Left cardiac atrium (tissue), 4 donors: ENCODE data around the gene CEP128. TPM values are rescaled to one million over a fixed set of nuclear protein-coding genes. Genes with fewer than 3 reads are reported as not detected.
"Not testable (repeated sequence)": the region's sequence is repeated elsewhere in the genome, so short reads cannot be mapped to it uniquely, and the experiment has no call there.

Source experiments
- ATAC-seq, 2 donors: fragments of 200-7000 bp; cut with Tn5 transposase; one replicate each; pipeline ENCODE4 v1.9.1; 2020; ENCODE audit warnings: mild to moderate bottlenecking in 2 of 2, moderate library complexity in 2 of 2
- DNase-seq: peaks from one replicate; pipeline ENCODE4 v3.0.0-alpha.2; 2020
- intact Hi-C, 2 donors: fragments of 100-400 bp; cut with DNase I; formaldehyde crosslinking; loops; one replicate each; pipeline versions ENCODE4 v1.14.1 to v1.15.1; 2022 to 2023
- total RNA-seq, 2 donors: library from RNA; stranded (reverse); fragmentation: NEBNext Ultra II Directional; extraction: Animal tissue kit (Norgen Biotek cat#: 25700); gene quantifications; one replicate each; pipeline ENCODE4 v1.2.1, GENCODE V29; 2021
- donor health status: DM: no; HTN: yes; CAD: no.
- donor health status: DM: no; HTN: yes; CAD: no; lungs with severe emphysema.
- donor health status: DM: yes; HTN: yes; CAD: no.
- donor health status: Dilated cardiomyopathy.

The CEP128 gene
- total RNA-seq, 2 donors from 2014 or later, result 4.0 to 5.2 TPM

DNA sequence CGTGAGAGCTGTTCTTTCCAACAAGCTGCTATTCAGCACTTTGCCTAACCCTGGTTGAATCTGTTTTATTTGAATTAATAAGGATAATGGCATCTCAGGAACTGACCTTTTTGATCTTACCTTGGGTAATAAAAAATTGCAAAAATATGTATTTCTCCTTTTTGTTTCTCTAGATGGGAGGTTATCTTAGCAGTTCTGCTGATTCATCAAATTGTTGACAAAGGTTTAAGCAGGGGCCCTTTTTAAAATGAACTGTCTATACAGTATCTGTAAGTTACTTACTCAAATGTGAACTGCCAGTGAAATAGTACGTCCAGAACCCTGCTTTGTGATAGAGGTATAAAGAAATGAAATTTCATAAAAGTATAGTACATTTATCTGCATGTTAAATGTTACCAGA lies 14.6 kb upstream of the CEP128 start:
- intact Hi-C loops, result loop anchor here in 1 of 2 donors (10.0 kb wide), 1 partner anchor 489 kb away; no protein-coding TSS in a partner anchor
- no peak for DNase-seq
- ATAC-seq, result no peak

DNA sequence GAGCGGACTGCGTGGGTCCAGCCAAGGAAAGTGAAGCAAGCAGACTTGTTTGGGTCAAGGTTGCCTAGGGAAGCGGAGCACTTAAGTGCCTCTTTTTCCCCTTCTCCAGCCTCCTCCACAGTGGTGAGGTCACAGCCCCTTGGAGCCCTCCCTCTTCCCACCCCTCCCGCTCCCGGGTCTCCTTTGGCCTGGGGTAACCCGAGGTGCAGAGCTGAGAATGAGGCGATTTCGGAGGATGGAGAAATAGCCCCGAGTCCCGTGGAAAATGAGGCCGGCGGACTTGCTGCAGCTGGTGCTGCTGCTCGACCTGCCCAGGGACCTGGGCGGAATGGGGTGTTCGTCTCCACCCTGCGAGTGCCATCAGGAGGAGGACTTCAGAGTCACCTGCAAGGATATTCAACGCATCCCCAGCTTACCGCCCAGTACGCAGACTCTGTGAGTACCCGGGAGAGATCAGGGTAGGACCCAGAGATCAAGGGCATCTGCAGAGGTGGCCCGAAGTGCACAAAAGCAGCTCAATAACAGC lies 13.9 kb upstream of the CEP128 start, which contains the start of gene TSHR:
TSS of gene TSHR (plus strand) at position 206 of the 526 bp plus-strand sequence. CDS start at position 266, 60 bp downstream.
- intact Hi-C loops, result loop anchor here in 1 of 2 donors (10.0 kb wide), 1 partner anchor 489 kb away; no protein-coding TSS in a partner anchor
- ATAC-seq, result peak; percentile 20 to 48
- DNase-seq, result no peak

GRCh38 chr14:80954687-80955299 lies 13.3 kb upstream of the CEP128 start:
- DNase-seq, result peak; percentile 79
- ATAC-seq, result peak; percentile 94 to 96
- intact Hi-C loops, result loop anchor here in 1 of 2 donors (1.0 to 10.0 kb wide), 2 partner anchors 33 to 490 kb away; no protein-coding TSS in a partner anchor

DNA sequence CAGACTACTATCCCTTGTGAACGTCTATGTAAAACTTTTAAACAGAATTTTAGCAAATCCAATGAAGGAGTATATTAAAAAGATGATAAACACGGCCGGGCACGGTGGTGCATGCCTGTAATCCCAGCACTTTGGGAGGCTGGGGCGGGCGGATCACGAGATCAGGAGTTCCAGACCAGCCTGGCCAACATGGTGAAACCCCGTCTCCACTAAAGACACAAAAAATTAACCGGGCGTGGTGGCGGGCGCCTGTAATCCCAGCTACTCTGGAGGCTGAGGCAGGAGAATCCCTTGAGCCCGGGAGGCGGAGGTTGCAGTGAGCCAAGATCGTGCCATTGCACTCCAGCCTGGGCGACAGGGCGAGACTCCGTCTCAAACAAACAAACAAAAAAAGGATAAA lies 11.7 kb upstream of the CEP128 start:
- not testable (repeated sequence) for DNase-seq, ATAC-seq
- intact Hi-C loops, result loop anchor here in 1 of 2 donors (10.0 kb wide), 1 partner anchor 492 kb away; no protein-coding TSS in a partner anchor

DNA sequence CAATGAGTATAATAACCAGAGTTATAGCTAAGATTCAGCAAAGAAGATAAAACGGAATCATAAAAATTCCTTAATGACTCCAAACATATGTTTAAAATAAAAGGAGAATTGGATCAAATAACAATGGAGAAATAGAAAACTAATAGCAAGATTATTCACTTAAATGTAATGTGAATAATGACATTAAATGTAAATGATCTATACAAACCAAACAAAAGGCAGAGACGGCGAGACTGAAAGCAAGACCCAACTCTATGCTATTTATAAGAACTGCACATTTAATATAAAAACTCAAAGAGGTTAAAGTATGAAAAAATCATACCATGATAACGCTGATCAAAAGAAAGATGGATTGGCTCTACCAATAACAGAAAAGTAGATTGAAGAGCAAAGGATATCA lies 10.0 kb upstream of the CEP128 start:
- intact Hi-C loops, result loop anchor here in 1 of 2 donors (10.0 kb wide), 1 partner anchor 493 kb away; no protein-coding TSS in a partner anchor
- ATAC-seq, result no peak
- no peak for DNase-seq

DNA sequence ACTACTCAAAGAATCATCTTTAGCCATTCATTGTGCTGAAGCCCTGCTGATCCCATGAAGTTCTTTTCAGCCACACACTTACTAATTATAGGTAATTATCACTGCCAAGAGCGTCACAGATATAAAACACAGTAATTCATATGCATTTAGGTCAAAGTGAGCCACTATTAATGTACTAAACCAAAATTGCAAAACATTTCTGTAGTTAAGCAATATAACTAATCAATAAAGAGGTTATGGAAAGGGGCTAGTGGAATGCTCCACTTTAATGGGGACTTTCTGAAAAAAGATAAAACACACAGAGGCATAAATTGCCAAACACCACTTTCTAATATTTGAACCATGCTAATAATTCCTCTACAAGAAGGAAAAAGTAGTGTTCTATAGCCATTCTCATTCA lies 6.8 kb upstream of the CEP128 start:
- intact Hi-C loops, result no loop called here
- no peak for ATAC-seq
- DNase-seq, result no peak

DNA sequence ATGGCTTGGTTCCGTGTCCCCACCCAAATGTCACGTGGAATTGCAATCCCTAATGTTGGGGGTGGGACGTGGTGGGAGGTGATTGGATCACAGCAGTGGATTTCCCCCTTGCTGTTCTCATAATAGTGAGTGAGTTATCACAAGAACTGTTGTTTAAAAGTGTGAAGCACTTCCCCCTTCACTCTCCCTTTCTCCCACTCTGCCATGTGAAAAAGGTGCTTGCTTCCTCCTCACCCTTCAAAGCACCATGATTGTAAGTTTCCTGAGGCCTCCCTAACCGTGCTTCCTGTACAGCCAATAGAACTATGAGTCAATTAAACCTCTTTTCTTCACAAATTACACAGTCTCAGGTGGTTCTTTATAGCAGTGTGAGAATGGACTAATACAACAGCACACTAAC lies 5.3 kb upstream of the CEP128 start:
- DNase-seq, result no peak
- ATAC-seq, result no peak
- intact Hi-C loops, result no loop called here

GRCh38 chr14:80946187-80946586 lies 4.6 kb upstream of the CEP128 start:
- ATAC-seq, result no peak
- DNase-seq, result no peak
- intact Hi-C loops, result no loop called here

DNA sequence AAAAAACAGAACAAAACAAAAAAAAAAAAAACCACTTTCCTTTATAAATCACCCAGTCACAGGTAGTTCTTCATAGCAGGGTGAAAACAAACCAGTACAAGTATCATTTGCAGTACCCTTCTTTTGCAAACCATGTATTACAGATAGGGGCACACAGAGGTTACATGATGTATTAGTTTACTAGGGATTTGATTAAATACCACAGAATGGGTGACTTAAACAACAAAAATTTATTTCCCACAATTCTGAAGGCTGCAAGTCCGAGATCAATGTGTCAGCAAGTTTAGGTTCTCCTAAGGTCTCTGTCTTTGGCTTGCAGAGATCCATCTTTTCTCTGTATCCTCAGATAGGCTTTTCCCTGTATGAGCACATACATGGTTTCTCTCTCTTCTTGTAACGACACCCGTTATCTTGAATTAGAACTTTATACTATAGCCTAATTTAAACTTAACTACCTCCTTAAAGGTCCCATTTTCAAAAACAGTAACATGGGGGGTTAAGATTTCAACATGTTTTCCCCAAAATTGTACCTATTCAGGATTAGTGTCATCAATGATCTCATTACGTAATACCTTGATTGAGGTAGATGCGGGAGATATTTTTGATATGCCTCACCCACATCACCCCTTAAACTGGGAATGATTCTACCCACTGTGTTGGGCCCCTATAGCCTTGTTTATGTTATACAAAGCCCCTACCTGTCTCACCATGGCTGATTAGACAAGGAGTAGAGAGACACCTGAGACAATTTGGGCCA lies 3.5 kb upstream of the CEP128 start:
- DNase-seq (no peak), ATAC-seq (no peak)
- intact Hi-C loops, result loop anchor here in 1 of 2 donors (5.0 kb wide), 1 partner anchor 222 kb away; no protein-coding TSS in a partner anchor

- intact Hi-C loops, result loop anchor here in 1 of 2 donors (5.0 kb wide), 1 partner anchor 225 kb away; no protein-coding TSS in a partner anchor
- DNase-seq (no peak), ATAC-seq (peak in 1 of 2 donors; percentile 8)
Observed at GRCh38 chr14:80942191-80942600, 658 bp upstream of the CEP128 start.

GRCh38 chr14:80940146-80940545 lies 1.4 kb downstream of the CEP128 start:
- intact Hi-C loops, result loop anchor here in 1 of 2 donors (5.0 kb wide), 1 partner anchor 227 kb away; no protein-coding TSS in a partner anchor
- DNase-seq, result no peak
- ATAC-seq, result no peak

DNA sequence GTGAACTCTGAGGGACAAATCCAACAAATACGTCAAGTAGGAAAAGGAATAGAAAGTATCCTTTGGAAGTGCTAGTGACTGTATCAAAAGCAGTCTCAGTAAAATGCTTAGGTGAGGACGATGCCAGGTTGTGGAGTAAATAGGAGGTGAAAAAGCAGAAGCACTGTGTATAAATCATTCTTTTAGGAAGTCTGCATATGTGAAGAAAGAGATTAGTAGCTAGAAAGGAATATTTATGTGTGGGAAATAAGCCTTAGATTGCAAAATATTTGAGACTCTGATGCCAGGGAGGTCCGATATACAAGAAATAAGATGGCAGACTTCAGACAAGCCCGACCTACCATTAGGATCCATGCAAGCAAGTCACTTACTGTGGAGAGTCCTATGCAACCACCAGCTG lies 7.9 kb downstream of the CEP128 start:
- ATAC-seq (no peak), DNase-seq (no peak)
- intact Hi-C loops, result no loop called here

DNA sequence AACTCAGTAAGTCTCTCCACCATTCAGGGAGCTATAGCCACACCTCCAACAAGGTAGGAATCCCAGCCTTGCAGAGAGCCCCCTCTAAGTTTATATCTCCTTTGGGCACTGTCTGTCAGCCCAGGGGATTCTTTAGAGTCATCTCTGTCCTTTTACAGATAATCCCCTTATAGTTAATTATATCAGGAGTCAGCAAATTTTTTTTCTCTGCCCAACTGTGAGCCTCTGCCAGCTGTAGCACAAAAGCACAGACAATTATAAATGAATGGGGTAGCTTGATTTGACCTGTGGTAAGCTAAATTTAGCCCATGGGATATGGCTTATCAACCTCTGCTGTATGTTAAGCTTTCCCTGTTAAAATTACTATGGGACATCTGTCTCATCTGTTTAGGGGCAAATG lies 8.3 kb downstream of the CEP128 start:
- intact Hi-C loops, result no loop called here
- ATAC-seq, result no peak
- no peak for DNase-seq

DNA sequence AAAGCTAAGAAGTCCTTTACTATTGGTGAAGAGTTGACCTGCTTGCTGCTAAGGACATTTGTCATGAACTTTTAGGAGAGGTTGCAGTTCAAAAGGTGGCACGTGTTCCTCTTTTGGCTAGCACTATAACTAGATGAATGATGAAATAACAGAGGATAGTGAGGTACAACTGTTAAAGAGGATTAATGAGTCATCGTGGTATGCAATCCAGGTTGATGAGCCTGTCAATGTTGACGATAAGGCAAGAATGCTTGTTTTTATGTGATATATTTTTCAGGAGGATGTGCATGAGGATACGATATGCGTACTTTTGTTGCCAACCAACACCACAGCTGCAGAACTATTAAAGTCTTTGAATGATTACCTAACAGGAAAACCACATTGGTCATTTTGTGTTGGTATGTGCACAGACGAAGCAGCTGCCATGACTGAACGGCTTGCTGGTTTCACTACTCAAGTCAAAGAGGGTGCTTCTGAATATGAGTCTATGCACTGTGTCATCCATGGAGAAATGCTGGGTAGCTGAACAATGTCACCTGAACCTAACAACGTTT lies 10.6 kb downstream of the CEP128 start:
- intact Hi-C loops, result no loop called here
- no peak for DNase-seq
- peak; percentile 35 to 45 for ATAC-seq

DNA sequence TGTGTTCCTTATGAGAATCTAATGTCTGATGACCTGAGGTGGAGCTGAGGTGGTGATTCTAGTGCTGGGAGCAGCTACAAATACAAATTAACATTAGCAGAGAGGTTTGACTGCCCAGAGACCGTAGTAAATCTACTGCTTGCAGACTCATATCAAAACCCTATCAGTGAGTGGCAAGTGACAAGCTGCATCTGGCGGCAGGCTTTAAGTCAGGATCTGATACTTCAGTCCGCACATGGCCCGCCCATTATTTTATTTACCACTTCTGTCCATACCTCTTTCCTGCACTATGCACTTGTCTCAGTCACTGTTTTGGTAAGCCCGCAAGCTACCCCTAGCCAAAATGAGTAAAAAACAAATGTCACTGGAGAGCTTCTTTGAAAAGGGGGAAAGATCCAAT lies 11.4 kb downstream of the CEP128 start:
- ATAC-seq (no peak), DNase-seq (no peak)
- intact Hi-C loops, result no loop called here

- DNase-seq (no peak), ATAC-seq (peak in 1 of 2 donors; percentile 20)
- intact Hi-C loops, result no loop called here
Observed at GRCh38 chr14:80927083-80927989, 14.2 kb downstream of the CEP128 start.

GRCh38 chr14:80926397-80927082 lies 15.0 kb downstream of the CEP128 start:
- intact Hi-C loops, result no loop called here
- peak; percentile 83 to 88 for ATAC-seq
- DNase-seq, result no peak
